ENCODE data around the gene TBC1D13. TPM values are rescaled to one million over a fixed set of nuclear protein-coding genes. Genes with fewer than 3 reads are reported as not detected.
"Not testable (repeated sequence)": the region's sequence is repeated elsewhere in the genome, so short reads cannot be mapped to it uniquely, and the experiment has no call there.

TBC1D13 gene
- total RNA-seq, 1 experiment from 2014 or later = 39.9 TPM

GRCh38 chr9:128838338-128838737 is 51.3 kb downstream of the TBC1D13 start:
- peak overlapping the region; percentile 77 for H3K27ac Mint-ChIP-seq (ENCODE audit: unreplicated experiment)
- Histone ChIP-seq H3K4me3 (ENCODE audit: low read depth, low read length) (no peak overlapping the region), H3K4me1 (peaks cover 20% of the 10 kb centered on the region), H3K27me3 (replicated peaks; ENCODE audit: control insufficient read depth, insufficient read depth, low read length) (no peaks in the 10 kb centered on the region), H3K36me3 (ENCODE audit: control insufficient read depth, insufficient read depth, low read length) (no peaks in the 10 kb centered on the region; the same call in none of the 2 replicates), H3K9me3 (no peaks in the 10 kb centered on the region)
- H3K27me3 Mint-ChIP-seq (ENCODE audit: insufficient read depth, unreplicated experiment) = no peaks in the 10 kb centered on the region
- DNase-seq = peak; percentile 88 to 89
- H3K4me1 Mint-ChIP-seq (ENCODE audit: low read depth, unreplicated experiment) = peaks cover 12% of the 10 kb centered on the region
- no TSS peak for BruUV-seq (replicated peaks)
- intact Hi-C loops (cut with micrococcal nuclease; ENCODE audit: unreplicated experiment) = loop anchor here (1.0 kb wide), 1 partner anchor 9 kb away; the partner anchor contains the start of gene SPOUT1
- H3K4me3 Mint-ChIP-seq (ENCODE audit: unreplicated experiment) = no peak overlapping the region
- no peaks in the 10 kb centered on the region for H3K9me3 Mint-ChIP-seq (ENCODE audit: unreplicated experiment)
- ChIA-PET CTCF (interaction anchor here (0.6 to 1.8 kb wide), 4 partner anchors 9 to 20 kb away, joined by 3 to 15 read pairs (median 8); partner anchors contain the start of genes ENDOG and SPOUT1), POLR2A (interaction anchor here (0.6 to 1.6 kb wide), 3 partner anchors 9 to 34 kb away, joined by 4 to 21 read pairs (median 11); partner anchors contain the start of genes ENDOG and SPOUT1)
- peaks cover 12% of the 10 kb centered on the region for H3K36me3 Mint-ChIP-seq (ENCODE audit: insufficient read depth, unreplicated experiment)
- no peak for TF ChIP-seq CTCF (IDR thresholded peaks at IDR 0.05; ENCODE audit: insufficient read depth in 1 of 2, low read depth in 1 of 2, low read length in 1 of 2, severe bottlenecking in 1 of 2, unreplicated experiment in 1 of 2)

- Mint-ChIP-seq H3K27ac (ENCODE audit: unreplicated experiment) (no peak overlapping the region), H3K9me3 (ENCODE audit: unreplicated experiment) (no peaks in the 10 kb centered on the region), H3K27me3 (ENCODE audit: insufficient read depth, unreplicated experiment) (no peaks in the 10 kb centered on the region), H3K36me3 (ENCODE audit: insufficient read depth, unreplicated experiment) (peaks cover 14% of the 10 kb centered on the region), H3K4me1 (ENCODE audit: low read depth, unreplicated experiment) (peaks cover 14% of the 10 kb centered on the region), H3K4me3 (ENCODE audit: unreplicated experiment) (no peak overlapping the region)
- H3K9me3 ChIP-seq = no peaks in the 10 kb centered on the region
- TF ChIP-seq CTCF (IDR thresholded peaks at IDR 0.05; ENCODE audit: insufficient read depth in 1 of 2, low read depth in 1 of 2, low read length in 1 of 2, severe bottlenecking in 1 of 2, unreplicated experiment in 1 of 2) = no peak
- intact Hi-C loops (cut with micrococcal nuclease; ENCODE audit: unreplicated experiment) = no loop called here
- DNase-seq = no peak
- ChIA-PET POLR2A (no interaction called here), CTCF (no interaction called here)
- no peaks in the 10 kb centered on the region for H3K27me3 ChIP-seq (replicated peaks; ENCODE audit: control insufficient read depth, insufficient read depth, low read length)
- no peak overlapping the region for H3K4me3 ChIP-seq (ENCODE audit: low read depth, low read length)
- no peaks in the 10 kb centered on the region; the same call in 1 of the 2 replicates for H3K36me3 ChIP-seq (ENCODE audit: control insufficient read depth, insufficient read depth, low read length)
- H3K4me1 ChIP-seq = peaks cover 30% of the 10 kb centered on the region
- no TSS peak for BruUV-seq (replicated peaks)
Observed at GRCh38 chr9:128840524-128840923, 53.5 kb downstream of the TBC1D13 start.

- no peak for DNase-seq
- Histone ChIP-seq H3K9me3 (no peaks in the 10 kb centered on the region), H3K27me3 (replicated peaks; ENCODE audit: control insufficient read depth, insufficient read depth, low read length) (no peaks in the 10 kb centered on the region), H3K4me1 (peaks cover 38% of the 10 kb centered on the region), H3K4me3 (ENCODE audit: low read depth, low read length) (no peak overlapping the region), H3K36me3 (ENCODE audit: control insufficient read depth, insufficient read depth, low read length) (no peaks in the 10 kb centered on the region)
- H3K4me1 Mint-ChIP-seq (ENCODE audit: low read depth, unreplicated experiment) = peaks cover 16% of the 10 kb centered on the region
- H3K27me3 Mint-ChIP-seq (ENCODE audit: insufficient read depth, unreplicated experiment) = no peaks in the 10 kb centered on the region
- H3K4me3 Mint-ChIP-seq (ENCODE audit: unreplicated experiment) = no peak overlapping the region
- peaks cover 10% of the 10 kb centered on the region for H3K36me3 Mint-ChIP-seq (ENCODE audit: insufficient read depth, unreplicated experiment)
- intact Hi-C loops (cut with micrococcal nuclease; ENCODE audit: unreplicated experiment) = no loop called here
- no TSS peak for BruUV-seq (replicated peaks)
- TF ChIP-seq CTCF (IDR thresholded peaks at IDR 0.05; ENCODE audit: insufficient read depth in 1 of 2, low read depth in 1 of 2, low read length in 1 of 2, severe bottlenecking in 1 of 2, unreplicated experiment in 1 of 2) = no peak
- no peak overlapping the region for H3K27ac Mint-ChIP-seq (ENCODE audit: unreplicated experiment)
- H3K9me3 Mint-ChIP-seq (ENCODE audit: unreplicated experiment) = no peaks in the 10 kb centered on the region
- ChIA-PET CTCF (no interaction called here), POLR2A (no interaction called here)
Observed at GRCh38 chr9:128841694-128842492, 54.8 kb downstream of the TBC1D13 start.

GRCh38 chr9:128843171-128843570 is 56.1 kb downstream of the TBC1D13 start:
- H3K4me1 Mint-ChIP-seq (ENCODE audit: low read depth, unreplicated experiment) = peaks cover 11% of the 10 kb centered on the region
- H3K4me3 Mint-ChIP-seq (ENCODE audit: unreplicated experiment); H3K36me3 ChIP-seq (ENCODE audit: control insufficient read depth, insufficient read depth, low read length); DNase-seq; CTCF ChIA-PET; intact Hi-C loops (cut with micrococcal nuclease; ENCODE audit: unreplicated experiment); H3K27me3 ChIP-seq (replicated peaks; ENCODE audit: control insufficient read depth, insufficient read depth, low read length); H3K4me3 ChIP-seq (ENCODE audit: low read depth, low read length); H3K9me3 ChIP-seq; POLR2A ChIA-PET; H3K27me3 Mint-ChIP-seq (ENCODE audit: insufficient read depth, unreplicated experiment); H3K9me3 Mint-ChIP-seq (ENCODE audit: unreplicated experiment); BruUV-seq (replicated peaks); H3K27ac Mint-ChIP-seq (ENCODE audit: unreplicated experiment): not testable (repeated sequence)
- peaks cover 27% of the 10 kb centered on the region for H3K4me1 ChIP-seq
- peaks cover 17% of the 10 kb centered on the region for H3K36me3 Mint-ChIP-seq (ENCODE audit: insufficient read depth, unreplicated experiment)

Measured in Caco-2 (cell line).